Heart right ventricle (tissue), 16 donors: ENCODE data around the gene NUDCD2. TPM values are rescaled to one million over a fixed set of nuclear protein-coding genes. Genes with fewer than 3 reads are reported as not detected.

ENCODE experiments used
- ATAC-seq, 8 donors: fragments of 200-7000 bp; cut with Tn5 transposase; one replicate each; pipeline ENCODE4 v1.9.1; 2020; ENCODE audit warnings: mild to moderate bottlenecking in 8 of 8, moderate library complexity in 8 of 8, moderate number of reproducible peaks in 1 of 8
- DNase-seq, 2 donors: peaks; one replicate each; pipeline ENCODE4 v3.0.0-alpha.2; 2020
- H3K27ac ChIP-seq, 10 donors: fragments of 200-600 bp; sonication (generic) in 2 of 10; one replicate each; pipeline versions ENCODE4 v1.5.0 to v1.8.0; 2020 to 2022; ENCODE audit warnings: mild to moderate bottlenecking in 3 of 10
- H3K27me3 ChIP-seq, 7 donors: fragments of 200-600 bp; one replicate each; pipeline ENCODE4 v1.8.0; 2021 to 2022; ENCODE audit warnings: mild to moderate bottlenecking in 2 of 7
- H3K36me3 ChIP-seq, 9 donors: fragments of 200-600 bp; sonication (generic) in 1 of 9; one replicate each; pipeline versions ENCODE4 v1.5.0 to v1.8.0; 2020 to 2022; ENCODE audit warnings: mild to moderate bottlenecking in 2 of 9
- H3K4me1 ChIP-seq, 9 donors: fragments of 200-600 bp; sonication (generic) in 1 of 9; one replicate each; pipeline versions ENCODE4 v1.5.0 to v1.8.0; 2020 to 2022; ENCODE audit warnings: mild to moderate bottlenecking in 4 of 9
- H3K4me3 ChIP-seq, 10 donors: fragments of 200-600 bp; sonication (generic) in 2 of 10; one replicate each; pipeline versions ENCODE4 v1.5.0 to v1.8.0; 2020 to 2022; ENCODE audit warnings: mild to moderate bottlenecking in 7 of 10, moderate library complexity in 2 of 10
- H3K9me3 ChIP-seq, 11 donors: fragments of 200-600 bp in 10 of 11; sonication (generic) in 2 of 11; one replicate each; pipeline versions ENCODE4 v1.5.0 to v1.8.0; 2013 to 2022; ENCODE audit warnings: mild to moderate bottlenecking in 2 of 11, control low read depth in 1 of 11, moderate library complexity in 1 of 11
- WGBS, 2 donors: extraction: QIAGEN DNeasy Blood & Tissue Kit; methylation state at CpG; one replicate each; pipeline ENCODE4 v1.1.7; 2013; ENCODE audit warnings: inconsistent platforms in 1 of 2; 5-methylcytosine and 5-hydroxymethylcytosine counted together
- intact Hi-C, 10 donors: fragments of 100-400 bp; cut with DNase I; formaldehyde crosslinking; loops; one replicate each; pipeline versions ENCODE4 v1.11.1 to v1.14.2; 2022
- polyA plus RNA-seq, 2 donors: library from polyadenylated mRNA; stranded (reverse); fragments of 200-250 nt; gene quantifications; one replicate each; pipeline ENCODE4 v1.2.3, GENCODE V29; 2013
- total RNA-seq, 10 donors: library from RNA; stranded (reverse); fragmentation: NEBNext Ultra II Directional in 3 of 10; extraction: Animal tissue kit (Norgen Biotek cat#: 25700) in 3 of 10; gene quantifications; one replicate each; pipeline versions ENCODE4 v1.2.1 to v1.2.4, GENCODE V29; 2021 to 2023
- TF ChIP-seq, protein P1 (sequence below), 9 donors: fragments of 200-600 bp; sonication (generic) in 2 of 9; IDR thresholded peaks; one replicate each; pipeline versions ENCODE4 v1.5.0 to v1.8.0; 2021 to 2022; ENCODE audit warnings: antibody characterized with exemption in 9 of 9, mild to moderate bottlenecking in 5 of 9, moderate library complexity in 1 of 9
- donor health status: Arrhythmogenic right ventricular cardiomyopathy.
- donor health status: ischemic (EF 13 %, LVEDD 7.1; RV severe dilation, severe dysfunction).
- donor health status: healthy with polysubstance abuse.
- donor health status: DM: no; HTN: yes; CAD: no.
- donor health status: DM: no; HTN: no; CAD: no.
- donor health status: ischemic (EF 25% LVEDD 6.9; RV normal size, moderate dysfunction).
- donor health status: ischemic (EF 25% LVEDD 5.7; RV mildly dilated, moderate dysfunction).
- donor health status: healthy.
- donor health status: DM: yes; HTN: yes; CAD: no.
- donor health status: Ischemic cardiomyopathy.
- donor health status: ischemic (EF 35%, LVEDD 5.7; RV mildly dilated, moderate dysfunction).
- donor health status: nonischemic (EF 11% LVEDD 7.7; RV severe dilation, severe dysfunction).
- donor health status: DM: yes; HTN: yes; CAD: no.
- donor health status: PGD.
- donor health status: ischemic (EF 29% LVEDD 5.4; RV normal size, mild dysfunction).
- donor health status: nonischemic (EF 23%, LVEDD 6.1; RV moderate dilation, normal function).

NUDCD2 gene
- total and polyA plus RNA-seq, 12 donors, result 4.0 to 17.1 (median 12.1) TPM

DNA sequence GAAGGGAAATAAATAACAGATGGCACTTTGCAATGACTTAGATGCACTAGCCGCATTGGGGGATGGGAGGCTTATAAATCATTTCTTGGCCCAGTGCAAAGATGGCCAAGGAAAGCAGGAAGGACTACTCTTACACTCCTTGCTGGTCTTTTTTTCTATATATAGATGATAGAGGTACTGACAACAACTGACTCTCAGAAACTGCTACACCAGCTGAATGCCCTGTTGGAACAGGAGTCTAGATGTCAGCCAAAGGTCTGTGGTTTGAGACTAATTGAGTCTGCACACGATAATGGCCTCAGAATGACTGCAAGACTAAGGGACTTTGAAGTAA, 20.8 kb downstream of the NUDCD2 start:
- no peaks in the 10 kb centered on the region for H3K9me3 ChIP-seq
- TF ChIP-seq, protein P1, sequence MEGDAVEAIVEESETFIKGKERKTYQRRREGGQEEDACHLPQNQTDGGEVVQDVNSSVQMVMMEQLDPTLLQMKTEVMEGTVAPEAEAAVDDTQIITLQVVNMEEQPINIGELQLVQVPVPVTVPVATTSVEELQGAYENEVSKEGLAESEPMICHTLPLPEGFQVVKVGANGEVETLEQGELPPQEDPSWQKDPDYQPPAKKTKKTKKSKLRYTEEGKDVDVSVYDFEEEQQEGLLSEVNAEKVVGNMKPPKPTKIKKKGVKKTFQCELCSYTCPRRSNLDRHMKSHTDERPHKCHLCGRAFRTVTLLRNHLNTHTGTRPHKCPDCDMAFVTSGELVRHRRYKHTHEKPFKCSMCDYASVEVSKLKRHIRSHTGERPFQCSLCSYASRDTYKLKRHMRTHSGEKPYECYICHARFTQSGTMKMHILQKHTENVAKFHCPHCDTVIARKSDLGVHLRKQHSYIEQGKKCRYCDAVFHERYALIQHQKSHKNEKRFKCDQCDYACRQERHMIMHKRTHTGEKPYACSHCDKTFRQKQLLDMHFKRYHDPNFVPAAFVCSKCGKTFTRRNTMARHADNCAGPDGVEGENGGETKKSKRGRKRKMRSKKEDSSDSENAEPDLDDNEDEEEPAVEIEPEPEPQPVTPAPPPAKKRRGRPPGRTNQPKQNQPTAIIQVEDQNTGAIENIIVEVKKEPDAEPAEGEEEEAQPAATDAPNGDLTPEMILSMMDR (IDR thresholded peaks at IDR 0.05), result no peak
- 44 to 54% methylated on average over 2 of the region's 2 CpGs for WGBS, 2 donors
- ATAC-seq (no peak), DNase-seq (no peak)
- peak overlapping the region in 6 of 10 donors; percentile 4 to 99 (median 87) for H3K4me3 ChIP-seq
- intact Hi-C loops, result loop anchor here in 2 of 10 donors (2.0 to 10.0 kb wide), 2 partner anchors 20 to 66 kb away; partner anchors contain the start of gene MAT2B (in 1 of the 2)
- H3K27me3 ChIP-seq, result no peaks in the 10 kb centered on the region
- H3K36me3 ChIP-seq, result peaks cover 0 to 46% (median 28%) of the 10 kb centered on the region in 9 donors
- peak overlapping the region in 2 of 10 donors; percentile 9 to 97 for H3K27ac ChIP-seq
- peaks cover 15 to 42% (median 32%) of the 10 kb centered on the region in 9 donors for H3K4me1 ChIP-seq

DNA sequence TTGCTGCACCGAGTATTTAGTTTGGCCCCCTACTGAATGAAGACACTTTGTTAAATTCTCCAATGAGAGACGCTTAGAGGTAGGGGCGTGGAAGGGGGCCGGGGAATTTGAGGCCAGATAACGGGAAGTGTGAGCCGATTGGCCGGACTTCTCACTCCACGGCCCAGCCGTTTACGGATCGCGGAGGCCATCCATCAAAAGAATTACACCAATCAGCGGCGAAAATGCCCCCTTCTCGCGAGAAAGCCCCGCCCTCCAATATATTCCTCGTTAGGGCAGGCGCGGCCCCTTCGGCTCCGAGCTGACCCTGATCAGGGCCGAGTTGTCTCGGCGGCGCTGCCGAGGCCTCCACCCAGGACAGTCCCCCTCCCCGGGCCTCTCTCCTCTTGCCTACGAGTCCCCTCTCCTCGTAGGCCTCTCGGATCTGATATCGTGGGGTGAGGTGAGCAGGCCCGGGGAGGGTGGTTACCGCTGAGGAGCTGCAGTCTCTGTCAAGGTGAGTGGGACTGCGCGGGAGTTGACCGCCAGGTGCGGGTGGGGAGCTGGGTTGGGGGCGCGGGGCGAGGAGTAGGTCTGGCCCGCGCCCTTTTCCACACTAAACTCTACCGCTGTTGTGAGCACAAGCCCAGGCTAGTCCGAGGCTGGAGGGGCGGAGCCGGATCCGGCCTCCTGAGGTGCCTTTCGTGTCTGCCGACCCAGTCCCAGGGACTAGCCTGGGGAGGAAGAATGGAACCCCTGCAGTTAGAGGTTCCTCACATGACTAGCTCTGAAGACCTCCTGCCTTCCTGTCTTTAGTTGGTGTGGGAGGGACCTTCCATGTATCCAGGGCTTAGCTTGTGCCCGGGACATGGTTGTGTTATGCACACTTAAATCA, 22.4 kb downstream of the NUDCD2 start, which contains the start of gene CCNG1:
TSS of gene CCNG1 (plus strand) at position 287 of the 874 bp plus-strand sequence. CDS start 1,662 bp downstream, outside the sequence.
- intact Hi-C loops, result loop anchor here in 3 of 10 donors (1.0 to 10.0 kb wide), 4 partner anchors 21 to 67 kb away; partner anchors contain the start of genes MAT2B (in 3 of the 3), HMMR (in 1 of the 3) and NUDCD2 (in 1 of the 3)
- no peaks in the 10 kb centered on the region for H3K27me3 ChIP-seq
- peak within 1 kb of the TSS; percentile 59 to 97 (median 92) for H3K27ac ChIP-seq
- H3K4me1 ChIP-seq, result peaks cover 15 to 44% (median 32%) of the 10 kb centered on the region in 9 donors
- peaks cover 0 to 31% (median 15%) of the 10 kb centered on the region in 9 donors for H3K36me3 ChIP-seq
- peak; percentile 90 to 96 for DNase-seq
- 0 to 1% methylated on average over 51 of the region's 51 CpGs for WGBS, 2 donors
- TF ChIP-seq, protein P1 (IDR thresholded peaks at IDR 0.05), result peak in 1 of 9 donors; percentile 1
- H3K4me3 ChIP-seq, result peak within 1 kb of the TSS; percentile 78 to 99 (median 94)
- no peaks in the 10 kb centered on the region for H3K9me3 ChIP-seq
- peak; percentile 96 to 99 (median 98) for ATAC-seq

DNA sequence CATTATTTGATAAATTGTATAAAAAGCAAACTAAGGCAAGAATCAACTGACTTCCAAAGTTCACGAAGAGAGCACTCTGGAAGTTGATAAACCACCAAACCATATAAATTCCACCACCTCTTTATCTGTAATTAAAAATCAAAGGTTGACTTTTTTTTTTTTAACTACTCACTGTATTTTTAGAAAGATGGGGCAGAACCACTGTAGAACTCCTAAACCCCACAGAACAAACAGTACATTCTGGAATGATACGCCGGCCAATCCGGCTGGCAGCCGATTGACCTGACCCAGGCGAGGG, 22.9 kb downstream of the NUDCD2 start:
- H3K4me3 ChIP-seq, result peak overlapping the region in 9 of 10 donors; percentile 78 to 99 (median 94)
- TF ChIP-seq, protein P1 (IDR thresholded peaks at IDR 0.05), result no peak
- peaks cover 0 to 25% (median 10%) of the 10 kb centered on the region in 9 donors for H3K36me3 ChIP-seq
- H3K27me3 ChIP-seq, result no peaks in the 10 kb centered on the region
- intact Hi-C loops, result loop anchor here in 3 of 10 donors (1.0 to 10.0 kb wide), 3 partner anchors 23 to 68 kb away; partner anchors contain the start of genes MAT2B (in 3 of the 3), HMMR (in 1 of the 3) and NUDCD2 (in 1 of the 3)
- 3% methylated on average over 6 of the region's 6 CpGs for WGBS, 2 donors
- H3K27ac ChIP-seq, result peak overlapping the region in 9 of 10 donors; percentile 59 to 97 (median 92)
- no peak for ATAC-seq
- H3K9me3 ChIP-seq, result no peaks in the 10 kb centered on the region
- DNase-seq, result no peak
- peaks cover 15 to 44% (median 32%) of the 10 kb centered on the region in 9 donors for H3K4me1 ChIP-seq

DNA sequence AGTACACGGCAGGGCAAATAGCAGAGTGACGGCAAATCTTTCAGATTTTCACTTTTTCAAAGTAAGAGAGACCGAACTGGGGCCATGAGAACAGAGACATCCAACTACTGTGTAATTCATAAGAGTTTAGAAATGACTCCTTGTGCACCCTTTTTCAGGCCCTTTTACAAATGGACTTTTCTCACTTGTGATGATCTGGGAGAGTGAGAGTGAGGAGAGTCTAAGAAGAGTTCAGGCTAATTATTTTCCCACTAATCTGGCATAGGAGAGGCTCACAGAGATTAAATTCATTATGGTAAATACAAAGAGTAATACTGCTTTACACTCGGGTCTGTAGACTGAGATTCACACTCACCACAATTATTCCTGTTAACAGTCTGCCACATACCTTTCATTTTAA, 23.4 kb downstream of the NUDCD2 start:
- DNase-seq, result no peak
- Histone ChIP-seq H3K27ac (peak overlapping the region in 9 of 10 donors; percentile 59 to 97 (median 92)), H3K4me1 (peaks cover 15 to 44% (median 32%) of the 10 kb centered on the region in 9 donors), H3K4me3 (peak overlapping the region in 6 of 10 donors; percentile 78 to 97 (median 91)), H3K27me3 (no peaks in the 10 kb centered on the region), H3K9me3 (no peaks in the 10 kb centered on the region), H3K36me3 (peaks cover 0 to 20% (median 5%) of the 10 kb centered on the region in 9 donors)
- WGBS, 2 donors, result 71 to 84% methylated on average over 4 of the region's 4 CpGs
- intact Hi-C loops, result loop anchor here in 3 of 10 donors (2.0 to 10.0 kb wide), 2 partner anchors 68 kb away; partner anchors contain the start of gene MAT2B (in 3 of the 3)
- TF ChIP-seq, protein P1 (IDR thresholded peaks at IDR 0.05), result no peak
- ATAC-seq, result no peak
